GM12878 (cell line): Measurements from ENCODE around the gene CIDEC.

ENCODE experiments used
- BHLHE40 ChIP-seq, 2 experiments: fragments of 450-650 bp in 1 of 2; IDR thresholded peaks; 2 replicates each; pipeline ENCODE4 v1.6.1; 2011 to 2017; ENCODE audit warnings: low read depth in 2 of 2, borderline replicate concordance in 1 of 2, improper control_type of control experiment in 1 of 2, low read length in 1 of 2, mild to moderate bottlenecking in 1 of 2
- CTCF ChIP-seq, 3 experiments: IDR thresholded peaks in 2 of 3; conservative IDR thresholded peaks in 1 of 3; 2 replicates each; pipeline ENCODE4 v1.5.1; 2011; ENCODE audit warnings: low read depth in 3 of 3, low read length in 3 of 3, mild to moderate bottlenecking in 3 of 3, control low read depth in 2 of 3, moderate library complexity in 2 of 3, inconsistent platforms in 1 of 3, mixed read lengths in 1 of 3; ENCODE audit not compliant: control insufficient read depth in 2 of 3, insufficient read depth in 1 of 3; ENCODE audit errors: extremely low read depth in 1 of 3

- TF ChIP-seq CTCF (IDR thresholded peaks at IDR 0.05 in 2 of 3, conservative IDR thresholded peaks at IDR 0.05 in 1 of 3; ENCODE audit: control insufficient read depth in 2 of 3, extremely low read depth in 1 of 3, insufficient read depth in 1 of 3, low read depth in 3 of 3, low read length in 3 of 3), result no peak; a peak in 1 of 6 replicates
- no peak for TF ChIP-seq BHLHE40 (IDR thresholded peaks at IDR 0.05; ENCODE audit: borderline replicate concordance in 1 of 2, low read depth in 2 of 2, low read length in 1 of 2)
Observed at GRCh38 chr3:9876991-9877390, 3.1 kb downstream of the CIDEC start.
